ENCODE data around the gene UMOD. TPM values are rescaled to one million over a fixed set of nuclear protein-coding genes. Genes with fewer than 3 reads are reported as not detected.

UMOD gene
- polyA plus RNA-seq, 3 donors = not detected

GRCh38 chr16:20320592-20320991 is 31.9 kb downstream of the UMOD start:
- Mint-ChIP-seq H3K4me1 (no peaks in the 10 kb centered on the region), H3K36me3 (no peaks in the 10 kb centered on the region), H3K4me3 (no peak overlapping the region), H3K27me3 (ENCODE audit: low read depth in 3 of 3) (peaks cover 3 to 5% (median 3%) of the 10 kb centered on the region in 3 donors), H3K27ac (no peak overlapping the region), H3K9me3 (peaks cover 0 to 3% (median 0%) of the 10 kb centered on the region in 7 donors)
- Histone ChIP-seq H4K20me1 (ENCODE audit: insufficient read depth, low read length) (no peaks in the 10 kb centered on the region), H2AFZ (ENCODE audit: insufficient read depth, low read depth, low read length, poor library complexity, severe bottlenecking) (no peak overlapping the region), H3K27me3 (ENCODE audit: control insufficient read depth in 2 of 2, insufficient read depth in 2 of 2, low read length in 2 of 2) (no peaks in the 10 kb centered on the region), H3K4me3 (replicated peaks in 1 of 3; ENCODE audit: low read depth in 2 of 3, low read length in 3 of 3) (no peak overlapping the region), H3K79me2 (ENCODE audit: insufficient read depth, low read length) (no peaks in the 10 kb centered on the region), H3K9ac (ENCODE audit: insufficient read depth, low read length, poor library complexity, severe bottlenecking) (no peak overlapping the region), H3K9me3 (replicated peaks in 1 of 2; ENCODE audit: control insufficient read depth in 1 of 2, insufficient read depth in 1 of 2, low read length in 2 of 2) (no peaks in the 10 kb centered on the region), H3K4me2 (replicated peaks; ENCODE audit: extremely low read depth, low read length, poor library complexity, severe bottlenecking) (no peak overlapping the region), H3K4me1 (ENCODE audit: control insufficient read depth in 1 of 2, insufficient read depth in 2 of 2, low read length in 2 of 2) (no peaks in the 10 kb centered on the region), H3K27ac (ENCODE audit: low read depth in 1 of 2, low read length in 2 of 2) (no peak overlapping the region), H3K36me3 (replicated peaks in 1 of 2; ENCODE audit: control insufficient read depth in 1 of 2, insufficient read depth in 2 of 2, low read length in 2 of 2) (no peaks in the 10 kb centered on the region)
- intact Hi-C loops (cut with micrococcal nuclease) = no loop called here
- no peak for DNase-seq
- TF ChIP-seq CTCF (IDR thresholded peaks at IDR 0.05) = no peak

GRCh38 chr16:20320178-20320577 is 32.3 kb downstream of the UMOD start:
- intact Hi-C loops (cut with micrococcal nuclease) = no loop called here
- H3K36me3 ChIP-seq (replicated peaks in 1 of 2; ENCODE audit: control insufficient read depth in 1 of 2, insufficient read depth in 2 of 2, low read length in 2 of 2) = no peaks in the 10 kb centered on the region
- Mint-ChIP-seq H3K27me3 (ENCODE audit: low read depth in 3 of 3) (peaks cover 3 to 5% (median 3%) of the 10 kb centered on the region in 3 donors), H3K36me3 (no peaks in the 10 kb centered on the region), H3K4me1 (no peaks in the 10 kb centered on the region), H3K27ac (no peak overlapping the region), H3K4me3 (no peak overlapping the region), H3K9me3 (peaks cover 0 to 3% (median 0%) of the 10 kb centered on the region in 7 donors)
- no peaks in the 10 kb centered on the region for H3K79me2 ChIP-seq (ENCODE audit: insufficient read depth, low read length)
- H2AFZ ChIP-seq (ENCODE audit: insufficient read depth, low read depth, low read length, poor library complexity, severe bottlenecking) = no peak overlapping the region
- H3K4me2 ChIP-seq (replicated peaks; ENCODE audit: extremely low read depth, low read length, poor library complexity, severe bottlenecking) = no peak overlapping the region
- H3K4me1 ChIP-seq (ENCODE audit: control insufficient read depth in 1 of 2, insufficient read depth in 2 of 2, low read length in 2 of 2) = no peaks in the 10 kb centered on the region
- no peak for DNase-seq
- H3K9me3 ChIP-seq (replicated peaks in 1 of 2; ENCODE audit: control insufficient read depth in 1 of 2, insufficient read depth in 1 of 2, low read length in 2 of 2) = no peaks in the 10 kb centered on the region
- H3K27me3 ChIP-seq (ENCODE audit: control insufficient read depth in 2 of 2, insufficient read depth in 2 of 2, low read length in 2 of 2) = no peaks in the 10 kb centered on the region
- no peaks in the 10 kb centered on the region for H4K20me1 ChIP-seq (ENCODE audit: insufficient read depth, low read length)
- H3K9ac ChIP-seq (ENCODE audit: insufficient read depth, low read length, poor library complexity, severe bottlenecking) = no peak overlapping the region
- no peak overlapping the region for H3K4me3 ChIP-seq (replicated peaks in 1 of 3; ENCODE audit: low read depth in 2 of 3, low read length in 3 of 3)
- no peak for TF ChIP-seq CTCF (IDR thresholded peaks at IDR 0.05)
- H3K27ac ChIP-seq (ENCODE audit: low read depth in 1 of 2, low read length in 2 of 2) = no peak overlapping the region
- 80% methylated on average over 1 of the region's 2 CpGs for WGBS (ENCODE audit: insufficient coverage)
